ENCODE data around the gene TK1. TPM values are rescaled to one million over a fixed set of nuclear protein-coding genes. Genes with fewer than 3 reads are reported as not detected.

The TK1 gene
- total and polyA plus RNA-seq, 11 donors = 0.29 to 21.7 (median 1.2) TPM

DNA sequence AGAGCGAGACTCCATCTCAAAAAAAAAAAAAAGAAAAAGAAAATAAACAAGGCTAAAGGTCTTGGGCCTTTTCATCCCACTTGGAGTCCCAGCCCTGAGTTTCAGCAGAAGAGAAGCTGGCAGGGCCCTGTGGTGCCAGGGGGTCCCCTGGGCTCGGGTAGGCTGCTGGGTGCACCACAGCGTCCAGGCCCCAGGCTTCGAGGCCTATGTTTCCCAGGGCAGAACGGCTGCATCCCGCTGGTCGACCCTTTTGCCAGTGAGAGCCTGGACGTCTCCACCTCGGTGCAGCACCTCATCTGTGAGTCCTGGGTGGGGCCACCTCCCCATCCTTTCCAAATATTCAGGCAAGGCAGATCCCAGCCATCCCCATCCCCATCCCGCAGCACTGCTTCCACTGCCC is 46.8 kb upstream of the TK1 start:
- TF ChIP-seq, protein P1, sequence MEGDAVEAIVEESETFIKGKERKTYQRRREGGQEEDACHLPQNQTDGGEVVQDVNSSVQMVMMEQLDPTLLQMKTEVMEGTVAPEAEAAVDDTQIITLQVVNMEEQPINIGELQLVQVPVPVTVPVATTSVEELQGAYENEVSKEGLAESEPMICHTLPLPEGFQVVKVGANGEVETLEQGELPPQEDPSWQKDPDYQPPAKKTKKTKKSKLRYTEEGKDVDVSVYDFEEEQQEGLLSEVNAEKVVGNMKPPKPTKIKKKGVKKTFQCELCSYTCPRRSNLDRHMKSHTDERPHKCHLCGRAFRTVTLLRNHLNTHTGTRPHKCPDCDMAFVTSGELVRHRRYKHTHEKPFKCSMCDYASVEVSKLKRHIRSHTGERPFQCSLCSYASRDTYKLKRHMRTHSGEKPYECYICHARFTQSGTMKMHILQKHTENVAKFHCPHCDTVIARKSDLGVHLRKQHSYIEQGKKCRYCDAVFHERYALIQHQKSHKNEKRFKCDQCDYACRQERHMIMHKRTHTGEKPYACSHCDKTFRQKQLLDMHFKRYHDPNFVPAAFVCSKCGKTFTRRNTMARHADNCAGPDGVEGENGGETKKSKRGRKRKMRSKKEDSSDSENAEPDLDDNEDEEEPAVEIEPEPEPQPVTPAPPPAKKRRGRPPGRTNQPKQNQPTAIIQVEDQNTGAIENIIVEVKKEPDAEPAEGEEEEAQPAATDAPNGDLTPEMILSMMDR (IDR thresholded peaks at IDR 0.05) = no peak
- no peak for TF ChIP-seq POLR2A (IDR thresholded peaks at IDR 0.05)
- WGBS, 4 donors = 86 to 96% (median 94%) methylated on average over 10 of the region's 10 CpGs
- no peak for DNase-seq

DNA sequence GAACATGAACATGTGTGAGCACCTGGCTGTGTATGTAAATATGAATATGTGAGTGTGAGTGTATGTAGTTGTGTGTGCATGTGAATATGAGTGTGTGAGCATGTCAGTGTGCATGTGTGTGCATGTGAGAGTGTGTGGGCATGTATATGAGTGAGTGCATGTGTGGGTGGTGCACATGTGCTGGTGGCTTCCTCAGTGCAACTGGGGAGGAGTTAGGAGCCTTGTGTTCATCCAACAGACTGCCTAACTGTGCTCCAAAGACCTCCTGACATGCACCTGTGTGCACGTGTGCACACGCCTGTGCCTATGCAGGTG is 46.0 kb upstream of the TK1 start:
- no peak overlapping the region for H3K4me3 ChIP-seq
- H3K4me1 ChIP-seq = peaks cover 0 to 15% (median 0%) of the 10 kb centered on the region in 12 donors
- peaks cover 16 to 36% (median 24%) of the 10 kb centered on the region in 9 donors for H3K27me3 ChIP-seq
- intact Hi-C loops (cut with DNase I) = no loop called here
- no peak for TF ChIP-seq POLR2A (IDR thresholded peaks at IDR 0.05)
- TF ChIP-seq, protein P1 (IDR thresholded peaks at IDR 0.05) = no peak
- ATAC-seq (no peak), DNase-seq (no peak)
- no peak overlapping the region for H3K27ac ChIP-seq
- WGBS, 4 donors = 93 to 100% (median 95%) methylated on average over 2 of the region's 2 CpGs
- H3K36me3 ChIP-seq = no peaks in the 10 kb centered on the region
- no peaks in the 10 kb centered on the region for H3K9me3 ChIP-seq

More for the DNA sequence above, 46.8 kb upstream of the TK1 start:
- intact Hi-C loops (cut with DNase I) = no loop called here
- ATAC-seq = no peak
- Histone ChIP-seq H3K9me3 (no peaks in the 10 kb centered on the region), H3K4me3 (no peak overlapping the region), H3K36me3 (no peaks in the 10 kb centered on the region), H3K27ac (no peak overlapping the region), H3K4me1 (peaks cover 0 to 15% (median 0%) of the 10 kb centered on the region in 12 donors), H3K27me3 (peaks cover 16 to 36% (median 24%) of the 10 kb centered on the region in 9 donors)

DNA sequence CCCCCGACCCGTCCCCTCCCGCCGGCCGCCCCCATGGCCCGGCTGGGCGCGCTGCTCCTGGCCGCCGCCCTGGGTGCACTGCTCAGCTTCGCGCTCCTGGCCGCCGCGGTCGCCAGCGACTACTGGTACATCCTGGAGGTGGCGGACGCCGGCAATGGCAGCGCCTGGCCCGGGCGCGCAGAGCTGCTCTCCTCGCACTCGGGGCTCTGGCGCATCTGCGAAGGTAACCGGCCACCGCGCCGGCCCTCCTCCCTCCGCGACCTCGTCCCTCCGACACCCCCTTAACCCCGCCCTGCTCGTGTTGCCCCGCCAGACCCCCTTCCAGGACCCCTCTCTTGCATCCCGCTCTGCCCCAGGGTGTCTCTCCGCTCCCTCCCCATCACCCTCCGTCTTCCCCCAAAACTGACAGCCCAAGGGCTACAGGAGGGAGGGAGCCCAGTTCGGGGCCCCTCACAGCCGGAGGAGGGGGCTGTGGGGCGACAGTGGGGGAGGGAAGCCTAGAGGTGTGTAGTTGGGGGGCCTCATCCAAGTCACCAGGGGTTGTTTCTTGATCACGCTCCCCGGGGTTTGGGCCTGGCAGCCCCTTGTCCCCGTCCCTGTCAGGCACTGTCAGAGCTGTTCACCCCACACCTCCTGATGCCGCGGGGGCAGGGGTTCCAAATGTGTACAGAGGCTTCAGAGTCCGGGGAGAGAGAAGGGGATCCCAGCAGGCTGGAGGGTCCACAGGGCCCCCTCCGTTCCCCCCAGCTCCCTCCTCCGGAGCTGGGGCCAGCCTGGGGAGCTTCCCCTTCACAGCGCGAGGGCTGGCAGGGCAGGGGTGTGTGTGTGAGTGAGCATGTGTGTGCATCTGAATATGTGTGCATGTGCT is 45.4 kb upstream of the TK1 start:
- Histone ChIP-seq H3K4me1 (peaks cover 0 to 15% (median 1%) of the 10 kb centered on the region in 12 donors), H3K36me3 (no peaks in the 10 kb centered on the region), H3K27me3 (peaks cover 16 to 36% (median 24%) of the 10 kb centered on the region in 9 donors), H3K27ac (no peak overlapping the region), H3K4me3 (no peak overlapping the region), H3K9me3 (no peaks in the 10 kb centered on the region)
- TF ChIP-seq POLR2A (IDR thresholded peaks at IDR 0.05) = no peak
- TF ChIP-seq, protein P1 (IDR thresholded peaks at IDR 0.05) = no peak
- ATAC-seq (no peak), DNase-seq (no peak)
- 15 to 44% (median 34%) methylated on average over 20 to 55 of the region's 55 CpGs for WGBS, 4 donors
- intact Hi-C loops (cut with DNase I) = no loop called here

DNA sequence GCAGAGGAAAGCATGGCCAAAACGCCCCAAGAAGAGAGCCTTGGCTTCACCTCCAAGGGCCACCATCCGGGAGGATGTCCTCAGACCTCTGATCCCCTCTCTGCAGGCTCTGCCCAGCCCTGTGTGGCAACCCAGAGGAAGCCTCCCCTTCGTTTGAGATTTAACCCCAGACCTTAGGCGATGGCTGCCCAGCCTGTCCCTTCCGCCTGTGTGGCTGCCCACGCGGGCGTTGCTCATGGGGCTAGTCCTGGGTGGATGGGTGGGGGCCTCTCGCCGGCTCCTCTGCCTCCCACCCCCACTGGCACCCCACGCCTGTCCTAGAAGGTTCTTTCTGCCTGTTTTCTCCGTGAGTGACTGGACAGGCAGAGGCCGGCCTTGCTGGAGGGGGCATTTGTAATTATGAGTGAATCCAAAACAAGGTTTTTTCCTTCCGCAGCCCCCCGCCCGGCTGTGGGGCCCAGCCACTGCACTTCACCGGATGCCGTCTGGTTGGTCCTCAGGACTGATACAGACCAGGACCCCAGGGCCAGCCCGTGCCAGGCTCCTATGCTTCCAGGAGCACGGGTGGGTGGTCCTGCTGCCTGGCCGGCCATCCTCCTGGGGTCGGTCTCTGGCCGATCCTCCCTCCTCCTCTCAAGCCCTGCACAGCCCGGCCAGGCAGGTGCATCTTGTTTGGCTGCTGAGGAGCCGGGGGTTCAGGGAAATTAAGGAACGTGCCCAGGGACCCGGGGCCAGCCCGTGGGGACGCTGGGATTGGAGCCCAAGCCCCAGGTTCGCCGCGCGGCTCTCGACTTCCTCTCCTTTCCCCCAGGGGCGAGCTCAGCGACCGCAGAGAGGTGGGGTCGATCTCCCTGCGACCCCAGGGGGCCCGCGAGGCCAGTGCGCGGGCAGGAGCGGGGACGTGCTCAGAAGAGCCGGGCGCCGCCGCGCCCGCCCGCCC is 44.4 kb upstream of the TK1 start, which contains the start of gene TMEM235:
TSS of gene TMEM235 (plus strand) at position 636 of the 940 bp plus-strand sequence. CDS start 393 bp downstream, outside the sequence.
- no peak within 1 kb of the TSS for H3K27ac ChIP-seq
- no peaks in the 10 kb centered on the region for H3K36me3 ChIP-seq
- TF ChIP-seq, protein P1 (IDR thresholded peaks at IDR 0.05) = no peak
- no peak for TF ChIP-seq POLR2A (IDR thresholded peaks at IDR 0.05)
- peaks cover 0 to 16% (median 2%) of the 10 kb centered on the region in 12 donors for H3K4me1 ChIP-seq
- no peak within 1 kb of the TSS for H3K4me3 ChIP-seq
- H3K9me3 ChIP-seq = no peaks in the 10 kb centered on the region
- 24 to 53% (median 28%) methylated on average over 23 to 52 of the region's 52 CpGs for WGBS, 4 donors
- intact Hi-C loops (cut with DNase I) = no loop called here
- DNase-seq = no peak
- H3K27me3 ChIP-seq = peaks cover 16 to 36% (median 24%) of the 10 kb centered on the region in 9 donors
- ATAC-seq = no peak

All from heart left ventricle (tissue), 16 donors.